Measurements from ENCODE around the gene NDUFA8.

NDUFA8 gene

GRCh38 chr9:122159026-122159924, at the start of gene NDUFA8, which contains the start of gene MORN5:
TSS of gene NDUFA8 (minus strand) at chr9:122159779. CDS start at chr9:122159677, 102 bp downstream.
TSS of gene MORN5 (plus strand) at chr9:122159908. CDS start at chr9:122159973, 65 bp downstream.
- peak; percentile 96 for DNase-seq

GRCh38 chr9:122207096-122207495, 47.5 kb upstream of the NDUFA8 start:
- no peak for DNase-seq

- DNase-seq = no peak
Measured at GRCh38 chr9:122206118-122207046, 46.8 kb upstream of the NDUFA8 start.

GRCh38 chr9:122205176-122205575, 45.6 kb upstream of the NDUFA8 start:
- DNase-seq = no peak

GRCh38 chr9:122204491-122204890, 44.9 kb upstream of the NDUFA8 start:
- no peak for DNase-seq

GRCh38 chr9:122204055-122204454, 44.5 kb upstream of the NDUFA8 start:
- DNase-seq = no peak

GRCh38 chr9:122202111-122202510, 42.5 kb upstream of the NDUFA8 start:
- no peak for DNase-seq

- no peak for DNase-seq
Measured at GRCh38 chr9:122201641-122202040, 42.1 kb upstream of the NDUFA8 start.

GRCh38 chr9:122200960-122201595, 41.5 kb upstream of the NDUFA8 start:
- DNase-seq = no peak

GRCh38 chr9:122197882-122198281, 38.3 kb upstream of the NDUFA8 start:
- DNase-seq = no peak

- DNase-seq = no peak
Measured at GRCh38 chr9:122197426-122197825, 37.8 kb upstream of the NDUFA8 start.

GRCh38 chr9:122195875-122196274, 36.3 kb upstream of the NDUFA8 start:
- no peak for DNase-seq

- DNase-seq = no peak
Measured at GRCh38 chr9:122193651-122194050, 34.1 kb upstream of the NDUFA8 start.

- no peak for DNase-seq
Measured at GRCh38 chr9:122192914-122193525, 33.4 kb upstream of the NDUFA8 start.

GRCh38 chr9:122192261-122192875, 32.8 kb upstream of the NDUFA8 start:
- no peak for DNase-seq

- no peak for DNase-seq
Measured at GRCh38 chr9:122191584-122191983, 32.0 kb upstream of the NDUFA8 start.

GRCh38 chr9:122190597-122191381, 31.2 kb upstream of the NDUFA8 start:
- no peak for DNase-seq

- DNase-seq = no peak
Measured at GRCh38 chr9:122188369-122188768, 28.8 kb upstream of the NDUFA8 start.

- no peak for DNase-seq
Measured at GRCh38 chr9:122186777-122187470, 27.3 kb upstream of the NDUFA8 start.

GRCh38 chr9:122186301-122186700, 26.7 kb upstream of the NDUFA8 start:
- DNase-seq = no peak

- DNase-seq = no peak
Measured at GRCh38 chr9:122184551-122184950, 25.0 kb upstream of the NDUFA8 start.

Measured in activated CD8-positive, alpha-beta memory T cell treated with anti-CD3 and anti-CD28 coated beads, Interleukin-2, amount 50 U/mL, for 4 hours (primary cell).